HG03354 (cell line): ENCODE results near the gene TOR1A.
A peak's percentile ranks its signal among the peaks of the same experiment; 100 is the strongest.

Source experiments
- ATAC-seq: cut with Tn5 transposase; IDR thresholded peaks from one replicate; pipeline ENCODE4 v1.9.1; 2021; ENCODE audit warnings: mild to moderate bottlenecking; ENCODE audit not compliant: unreplicated experiment, poor library complexity, severe bottlenecking

Gene TOR1A, protein sequence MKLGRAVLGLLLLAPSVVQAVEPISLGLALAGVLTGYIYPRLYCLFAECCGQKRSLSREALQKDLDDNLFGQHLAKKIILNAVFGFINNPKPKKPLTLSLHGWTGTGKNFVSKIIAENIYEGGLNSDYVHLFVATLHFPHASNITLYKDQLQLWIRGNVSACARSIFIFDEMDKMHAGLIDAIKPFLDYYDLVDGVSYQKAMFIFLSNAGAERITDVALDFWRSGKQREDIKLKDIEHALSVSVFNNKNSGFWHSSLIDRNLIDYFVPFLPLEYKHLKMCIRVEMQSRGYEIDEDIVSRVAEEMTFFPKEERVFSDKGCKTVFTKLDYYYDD

DNA sequence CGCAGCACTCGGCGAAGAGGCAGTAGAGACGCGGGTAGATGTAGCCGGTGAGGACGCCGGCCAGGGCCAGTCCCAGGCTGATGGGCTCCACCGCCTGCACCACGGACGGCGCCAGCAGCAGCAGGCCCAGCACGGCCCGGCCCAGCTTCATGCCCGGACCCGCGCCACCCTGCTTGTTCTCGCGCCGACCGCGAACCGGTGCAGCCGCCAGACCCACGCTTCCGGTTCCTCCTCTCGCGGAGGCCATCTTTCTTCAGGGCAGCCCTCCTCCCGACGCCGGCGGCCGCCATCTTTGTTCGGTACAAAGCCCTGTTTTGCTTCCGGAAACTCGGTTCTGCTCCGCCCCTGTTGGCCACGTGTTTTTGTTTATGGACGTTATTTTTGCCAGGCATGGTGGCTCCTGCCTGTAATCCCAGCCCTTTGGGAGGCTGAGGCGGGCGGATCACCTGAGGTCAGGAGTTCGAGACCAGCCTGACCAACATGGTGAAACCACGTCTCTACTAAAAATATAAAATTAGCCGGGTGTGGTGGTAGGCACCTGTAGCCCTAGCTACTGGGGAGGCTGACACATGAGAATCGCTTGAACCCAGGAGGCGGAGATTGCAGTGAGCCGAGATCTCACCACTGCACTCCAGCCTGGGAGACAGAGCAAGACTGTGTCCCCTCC, at the start of gene TOR1A:
TSS of gene TOR1A (minus strand) at position 202 of the 667 bp plus-strand sequence. CDS start at position 151, 51 bp downstream.
- ATAC-seq: peak; percentile 93

DNA sequence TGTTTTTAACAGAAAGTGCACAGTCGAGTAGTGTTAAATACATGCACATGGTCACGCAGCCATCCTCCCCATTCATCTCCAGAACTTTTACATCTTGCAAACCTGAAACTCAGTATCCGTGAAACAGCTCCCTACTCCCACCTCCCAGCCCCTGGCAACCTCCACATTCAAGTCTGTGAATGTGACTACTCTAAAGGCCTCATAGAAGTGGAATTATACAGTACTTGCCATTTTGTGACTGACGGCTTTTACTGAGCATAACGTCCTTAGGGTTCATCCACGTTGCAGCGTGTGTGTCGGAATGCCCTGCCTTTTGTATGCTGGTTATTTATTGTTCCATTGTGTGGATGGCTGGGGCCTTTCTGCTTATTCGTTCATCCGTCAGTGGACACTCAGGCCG, 47.1 kb upstream of the TOR1A start:
- no peak for ATAC-seq

DNA sequence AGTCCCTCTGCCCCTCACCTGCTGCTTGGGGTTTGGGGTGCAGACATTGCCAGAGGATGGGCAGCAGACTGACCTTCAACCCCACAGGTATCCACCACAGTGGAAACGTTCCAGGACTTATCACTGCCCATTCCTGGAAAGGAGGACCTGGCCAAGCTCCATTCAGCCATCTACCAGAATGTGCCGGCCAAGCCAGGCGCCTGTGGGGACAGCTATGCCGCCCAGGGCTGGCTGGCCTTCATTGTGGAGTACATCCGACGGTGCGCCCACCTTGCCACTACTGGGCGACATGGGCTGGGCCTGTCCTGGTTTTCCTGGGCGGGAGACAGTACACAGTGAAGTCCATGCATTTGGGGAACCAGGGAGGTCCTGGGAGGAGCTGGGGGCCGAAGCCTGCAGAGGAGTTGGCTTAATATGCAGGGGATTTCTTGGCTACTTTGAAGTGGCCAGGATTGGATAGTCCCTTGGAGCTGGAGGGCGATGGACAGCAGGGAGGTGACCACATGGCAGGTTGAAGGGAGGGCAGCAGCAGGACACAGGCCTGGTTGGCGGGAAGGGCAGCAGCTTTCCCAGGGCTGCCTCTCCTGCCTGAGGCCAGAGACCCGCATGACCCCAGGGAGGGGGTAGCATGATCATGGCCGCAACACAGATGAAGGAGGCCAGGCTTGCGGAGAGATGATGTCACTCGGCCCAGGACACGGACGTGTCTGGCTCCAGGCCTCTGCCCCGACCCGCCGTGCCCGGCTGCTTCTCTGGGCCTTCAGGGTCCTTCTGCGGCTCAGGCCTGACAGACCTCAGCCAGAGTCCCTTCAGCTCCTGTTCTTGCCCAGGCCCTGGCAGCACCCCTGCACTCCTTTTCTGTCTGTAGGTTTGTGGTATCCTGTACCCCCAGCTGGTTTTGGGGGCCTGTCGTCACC, 45.9 kb upstream of the TOR1A start:
- ATAC-seq: no peak

DNA sequence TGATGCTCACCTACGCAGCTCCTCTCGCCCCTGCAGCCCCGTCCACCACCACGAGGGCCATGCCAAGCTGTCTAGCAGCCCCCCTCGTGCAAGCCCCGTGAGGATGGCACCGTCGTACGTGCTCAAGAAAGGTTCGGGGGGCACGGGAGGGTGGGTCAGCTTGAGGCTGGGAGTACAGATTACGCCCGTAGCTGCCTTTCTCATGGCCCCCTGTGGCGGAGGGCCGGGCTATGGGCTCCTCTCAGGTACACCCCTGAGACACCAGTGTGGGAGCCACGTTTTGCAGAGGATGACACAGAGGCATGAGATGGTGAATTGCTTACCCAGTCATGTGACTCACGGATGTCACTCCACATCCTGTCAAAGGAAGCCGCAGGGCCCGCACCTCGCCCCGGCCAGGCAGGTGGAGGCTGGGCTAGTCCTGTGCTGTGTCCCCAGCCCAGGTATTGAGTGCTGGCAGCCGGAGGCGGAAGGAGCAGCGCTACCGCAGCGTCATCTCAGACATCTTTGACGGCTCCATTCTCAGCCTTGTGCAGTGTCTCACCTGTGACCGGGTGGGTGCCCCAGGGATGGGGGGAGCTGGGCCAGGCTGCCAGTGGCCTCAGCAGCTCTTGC, 45.0 kb upstream of the TOR1A start:
- no peak for ATAC-seq

DNA sequence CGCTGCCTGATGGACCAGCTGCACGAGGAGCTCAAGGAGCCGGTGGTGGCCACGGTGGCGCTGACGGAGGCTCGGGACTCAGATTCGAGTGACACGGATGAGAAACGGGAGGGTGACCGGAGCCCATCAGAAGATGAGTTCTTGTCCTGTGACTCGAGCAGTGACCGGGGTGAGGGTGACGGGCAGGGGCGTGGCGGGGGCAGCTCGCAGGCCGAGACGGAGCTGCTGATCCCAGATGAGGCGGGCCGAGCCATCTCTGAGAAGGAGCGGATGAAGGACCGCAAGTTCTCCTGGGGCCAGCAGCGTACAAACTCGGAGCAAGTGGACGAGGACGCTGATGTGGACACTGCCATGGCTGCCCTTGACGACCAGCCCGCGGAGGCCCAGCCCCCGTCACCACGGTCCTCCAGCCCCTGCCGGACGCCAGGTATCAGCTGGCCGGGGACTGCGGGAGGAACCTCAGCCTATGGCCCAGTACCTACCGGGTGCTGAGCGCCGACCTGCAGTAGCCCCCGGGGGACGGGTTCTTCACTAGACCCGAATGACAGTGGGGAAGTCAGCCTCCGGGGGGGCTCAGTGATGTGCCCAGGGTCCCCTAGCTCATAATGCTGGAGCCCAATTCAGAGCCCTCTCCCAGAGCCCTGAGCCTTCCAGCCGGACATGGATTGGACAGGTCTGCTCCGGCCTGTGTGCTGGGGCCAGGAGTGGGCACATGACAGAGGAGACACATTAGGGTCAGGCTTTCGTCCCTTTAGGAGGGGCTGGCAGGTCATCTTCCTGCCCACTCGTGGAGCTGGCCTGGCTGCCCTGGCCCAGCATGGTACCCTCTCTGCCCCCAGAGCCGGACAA, 44.3 kb upstream of the TOR1A start:
- no peak for ATAC-seq

DNA sequence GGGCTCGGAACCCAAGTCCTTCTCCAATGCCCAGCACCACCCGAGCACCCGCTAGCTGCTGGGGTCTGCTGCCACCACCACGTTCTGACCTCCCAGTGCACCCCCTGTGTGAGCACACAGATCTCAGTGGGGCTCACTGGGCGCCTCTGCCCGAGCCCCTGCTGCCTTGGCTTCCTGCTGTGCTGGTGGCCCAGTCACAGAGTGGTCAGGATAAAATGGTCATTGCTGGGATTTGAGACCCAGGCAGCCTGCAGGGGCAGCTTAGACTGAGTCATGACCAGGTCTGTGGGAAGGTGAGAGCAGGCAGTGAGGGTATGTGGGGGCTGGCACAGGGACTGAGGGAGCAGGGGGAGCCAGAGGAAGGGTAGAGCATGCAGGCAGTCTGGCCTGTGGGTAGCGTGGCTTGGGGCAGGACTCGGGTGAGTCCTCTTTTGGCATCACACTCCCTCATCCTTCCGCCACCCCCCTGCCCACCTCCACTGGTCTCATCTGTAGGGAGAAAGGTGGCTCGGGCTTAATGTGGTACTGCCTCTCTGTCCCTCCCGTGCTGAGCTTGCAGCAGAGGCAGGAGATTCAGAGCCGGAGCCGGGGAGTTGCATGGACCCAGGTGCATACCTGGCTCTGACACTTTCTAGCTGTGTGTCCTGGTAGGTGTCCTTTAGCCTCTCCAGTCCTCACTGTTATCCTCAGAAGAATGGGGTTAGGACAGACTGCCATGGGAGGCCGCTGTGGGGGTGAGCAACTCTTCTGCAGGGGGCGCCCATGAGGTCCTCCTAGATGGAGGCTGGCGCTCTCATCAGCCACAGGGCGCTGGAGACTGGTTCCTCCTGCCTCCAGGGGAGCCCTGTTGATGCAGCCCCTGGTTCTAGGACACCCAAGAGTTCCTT, 43.4 kb upstream of the TOR1A start:
- ATAC-seq: no peak

DNA sequence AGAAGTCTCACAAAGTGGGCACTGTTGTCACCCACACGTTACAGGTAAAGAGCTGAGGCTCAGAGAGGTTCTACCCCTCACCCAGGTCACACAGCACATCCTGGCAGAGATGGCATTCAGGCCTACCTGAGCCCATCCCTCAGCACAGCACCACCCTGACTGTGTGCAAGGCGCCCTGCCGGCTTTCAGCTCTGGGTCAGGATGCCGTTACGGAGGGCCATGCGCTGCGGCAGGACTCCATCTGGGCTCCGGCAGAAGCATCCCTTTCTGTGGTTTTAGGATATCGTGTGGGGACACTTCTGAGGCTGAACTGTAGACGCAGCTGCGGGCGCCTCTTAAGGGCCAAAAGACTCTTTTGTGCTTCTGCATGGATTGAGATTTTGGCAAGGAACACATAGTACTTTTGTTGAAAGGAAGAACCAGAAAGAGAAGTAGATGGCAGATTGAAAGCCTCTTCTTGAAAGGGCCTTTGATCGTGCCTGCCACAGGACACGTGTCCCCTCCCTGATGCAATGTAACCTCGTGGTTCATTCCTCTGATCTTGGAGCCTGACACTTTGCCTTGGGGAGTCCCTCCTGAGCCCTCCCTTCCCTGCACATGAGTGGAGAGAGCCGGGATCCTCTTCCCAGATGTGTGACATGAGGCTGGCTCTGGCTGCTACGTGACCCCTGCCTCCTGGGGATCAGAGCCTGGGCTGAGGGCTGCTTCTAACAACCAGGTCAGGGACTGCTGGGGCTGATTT, 42.6 kb upstream of the TOR1A start:
- no peak for ATAC-seq

DNA sequence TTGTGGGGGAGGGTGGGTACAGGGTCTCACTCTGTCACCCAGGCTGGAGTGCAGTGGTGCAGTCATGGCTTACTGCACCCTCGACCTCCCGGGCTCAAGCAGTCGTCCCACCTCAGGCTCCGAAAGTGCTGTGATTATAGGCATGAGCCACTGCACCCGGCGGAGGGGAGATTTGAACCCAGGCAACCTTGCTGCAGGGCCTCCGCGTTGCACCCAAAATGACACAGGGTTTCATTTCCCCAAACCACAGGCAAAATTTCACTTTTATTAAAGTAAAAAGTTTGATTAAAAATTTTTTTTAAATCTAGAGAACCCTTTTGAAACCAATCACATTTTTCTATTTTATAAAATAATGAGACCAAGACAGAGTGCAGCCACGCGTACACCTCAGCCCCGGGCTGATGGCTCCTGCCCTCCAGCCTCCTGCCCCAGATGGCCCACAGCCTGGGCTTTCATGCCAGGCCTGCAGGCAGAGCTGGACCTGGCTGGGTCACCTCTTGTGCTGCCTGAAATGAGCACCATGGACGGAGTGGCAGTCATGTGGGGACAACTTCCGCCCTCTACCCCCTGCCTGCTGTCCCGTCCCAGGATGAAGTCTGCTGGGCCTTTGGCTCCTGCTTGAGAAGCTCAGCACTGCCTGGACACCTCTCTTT, 41.9 kb upstream of the TOR1A start:
- ATAC-seq: no peak

DNA sequence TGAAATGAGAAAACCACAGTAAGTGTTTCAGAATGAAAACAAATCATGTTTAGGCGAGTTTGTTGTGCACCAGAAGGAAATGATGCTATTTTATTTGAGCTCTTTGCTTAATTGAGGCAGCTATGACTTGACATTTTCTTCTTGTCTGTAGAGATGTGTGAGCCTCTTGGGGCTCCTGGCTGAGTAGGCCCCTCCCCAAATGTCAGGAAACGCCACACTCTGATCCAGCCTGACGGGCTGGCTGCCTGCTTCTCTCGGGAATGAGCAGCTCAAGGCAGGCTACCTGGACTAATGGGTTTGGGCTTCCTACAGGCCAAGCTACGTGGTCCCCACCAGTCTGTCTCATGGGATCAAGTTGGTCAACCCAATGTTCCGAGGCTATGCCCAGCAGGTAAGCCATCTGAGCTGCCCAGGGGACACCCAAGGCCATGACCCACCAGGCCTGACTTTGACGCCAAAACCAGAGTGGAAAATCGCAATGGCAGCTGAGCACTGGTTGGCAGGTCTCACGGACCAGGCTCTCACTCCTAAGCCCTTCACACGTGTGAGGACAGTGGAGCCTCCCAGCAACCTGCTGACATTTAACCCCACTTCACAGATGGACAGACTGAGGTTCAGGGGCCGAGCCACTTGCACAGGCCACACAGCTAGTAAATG, 41.2 kb upstream of the TOR1A start:
- ATAC-seq: no peak

DNA sequence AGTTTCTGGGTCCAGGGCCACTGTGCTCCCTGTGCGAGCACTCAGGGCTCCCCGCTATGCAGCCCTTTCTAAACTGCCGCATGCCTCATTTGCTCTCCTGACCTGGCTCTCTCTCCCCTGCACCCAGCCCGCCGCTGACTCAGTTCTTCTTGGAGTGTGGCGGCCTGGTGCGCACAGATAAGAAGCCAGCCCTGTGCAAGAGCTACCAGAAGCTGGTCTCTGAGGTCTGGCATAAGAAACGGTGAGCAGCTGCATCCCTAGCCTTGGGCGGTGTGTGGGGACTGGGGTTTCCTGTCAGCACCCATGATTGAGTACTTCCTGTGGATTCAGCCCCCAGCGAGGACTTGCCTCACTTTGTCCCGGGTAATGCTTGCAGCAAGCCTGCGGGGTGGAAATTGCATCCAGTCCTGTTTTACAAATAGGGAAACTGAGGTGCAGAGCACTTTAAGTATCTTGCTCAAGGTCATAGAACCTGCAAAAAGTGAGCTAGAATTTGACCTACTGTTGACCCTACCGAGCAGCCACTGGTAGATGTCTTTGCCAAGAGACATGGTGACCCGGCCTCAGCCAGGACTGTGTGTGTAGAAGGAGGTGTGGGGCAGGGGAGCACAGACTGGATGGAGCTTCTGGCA, 39.2 kb upstream of the TOR1A start:
- peak; percentile 69 for ATAC-seq

DNA sequence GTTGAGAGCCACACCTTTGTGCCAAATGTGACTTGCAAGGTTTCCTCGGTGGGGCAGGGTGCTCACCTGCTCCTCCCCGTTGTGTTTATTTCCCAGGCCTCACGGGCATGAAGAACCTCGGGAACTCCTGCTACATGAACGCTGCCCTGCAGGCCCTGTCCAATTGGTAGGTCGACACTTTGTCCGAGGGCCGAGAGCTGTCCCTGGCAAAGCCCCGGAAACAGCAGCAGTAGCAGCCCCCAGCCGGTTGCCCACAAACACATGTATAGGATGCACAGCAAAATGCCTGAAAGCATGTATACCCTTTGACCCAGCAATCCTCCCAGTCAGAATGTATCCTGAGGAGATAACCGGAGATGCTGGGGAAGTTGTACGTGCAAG, 37.5 kb upstream of the TOR1A start:
- no peak for ATAC-seq

DNA sequence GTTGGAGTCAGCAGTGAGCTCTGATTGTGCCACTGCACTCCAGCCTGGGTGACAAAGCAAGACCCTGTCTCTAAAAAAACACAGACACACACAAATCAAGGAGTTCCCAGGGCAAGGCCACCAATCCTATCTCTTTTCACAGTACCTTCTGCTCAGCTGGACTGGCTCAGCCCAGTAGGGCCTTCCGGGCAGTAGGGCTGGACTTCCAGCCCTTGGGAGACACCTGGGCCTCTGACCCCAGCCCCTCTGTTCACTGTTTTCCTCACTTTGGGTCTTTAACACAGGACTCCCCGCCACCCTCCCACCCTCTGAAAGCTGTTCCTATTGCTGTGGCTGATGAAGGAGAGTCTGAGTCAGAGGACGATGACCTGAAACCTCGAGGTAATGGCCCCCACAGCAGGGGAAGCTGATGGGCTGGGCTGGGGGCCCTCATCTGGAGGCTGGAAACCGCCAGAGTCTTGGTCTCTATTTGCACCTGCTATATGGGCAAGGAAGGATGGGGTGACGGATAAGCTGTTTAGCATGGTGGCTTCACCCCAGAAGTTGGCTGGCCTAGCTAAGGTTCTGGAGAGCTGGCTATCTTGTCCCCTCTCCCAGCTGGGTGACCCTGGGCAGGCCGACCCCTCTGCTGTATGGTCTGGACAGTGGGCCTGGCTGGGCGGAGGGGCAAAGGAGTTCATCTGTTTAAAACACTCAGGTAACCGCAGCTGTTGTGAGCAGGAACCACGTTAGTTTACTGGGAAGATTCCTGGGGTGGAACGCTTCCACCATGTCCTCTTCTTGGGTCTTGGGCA, 36.9 kb upstream of the TOR1A start:
- no peak for ATAC-seq

DNA sequence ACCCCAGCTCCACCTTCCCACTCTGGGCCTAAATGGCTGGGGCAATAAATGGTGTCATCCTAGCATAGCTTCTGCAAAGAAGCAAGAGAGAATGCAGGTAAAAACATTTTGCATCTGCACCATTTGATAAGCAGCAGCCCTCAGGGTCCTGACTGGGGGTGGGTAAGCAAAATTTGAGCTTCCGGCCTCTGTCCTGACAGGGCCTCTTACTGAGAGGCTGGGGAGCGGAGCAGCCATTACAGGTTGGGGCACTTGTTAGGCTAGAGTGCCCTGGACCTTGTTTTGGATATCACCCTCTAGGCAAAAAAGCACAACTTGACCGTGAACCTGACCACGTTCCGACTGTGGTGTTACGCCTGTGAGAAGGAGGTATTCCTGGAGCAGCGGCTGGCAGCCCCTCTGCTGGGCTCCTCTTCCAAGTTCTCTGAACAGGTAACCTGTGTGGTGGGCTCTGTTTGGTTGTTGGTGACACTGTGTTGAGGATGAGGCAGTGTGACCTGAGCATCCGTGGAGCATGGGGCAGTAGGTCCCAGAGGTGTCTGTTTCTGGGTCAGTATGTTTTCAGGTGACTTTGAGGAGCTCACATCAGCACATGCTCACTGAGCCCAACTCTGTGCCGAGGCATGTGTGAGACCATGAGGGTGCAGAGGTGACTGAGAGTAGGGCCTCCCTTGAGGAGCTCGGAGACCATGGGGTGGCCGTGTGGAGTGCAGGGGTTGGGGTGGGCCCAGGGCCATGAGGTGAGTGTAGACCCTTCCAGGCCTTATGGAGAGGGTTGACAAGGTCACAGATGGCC, 34.4 kb upstream of the TOR1A start:
- ATAC-seq: no peak

DNA sequence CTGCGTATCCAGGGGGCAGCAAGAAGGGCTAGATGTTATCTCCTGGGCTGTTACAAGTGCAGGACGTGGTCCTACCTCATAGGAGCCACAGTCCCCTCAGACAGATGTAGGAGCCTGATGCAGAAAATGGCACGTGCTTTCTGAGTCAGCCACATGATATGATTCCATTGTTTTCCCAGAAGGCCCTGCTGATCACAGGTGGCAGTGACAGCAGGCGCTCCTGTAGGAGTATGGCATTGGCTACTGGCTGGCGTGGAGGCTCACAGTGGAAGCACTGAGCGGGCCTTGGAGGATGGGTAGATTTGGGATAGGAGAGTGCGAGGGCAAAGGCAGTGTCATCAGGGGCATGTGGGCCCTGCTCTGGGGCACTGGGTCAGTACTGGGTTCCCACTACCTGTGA, 33.3 kb upstream of the TOR1A start:
- ATAC-seq: no peak
